Measurements from ENCODE around the gene BCL7A.
A peak's percentile ranks its signal among the peaks of the same experiment; 100 is the strongest.
"Not testable (repeated sequence)": the region's sequence is repeated elsewhere in the genome, so short reads cannot be mapped to it uniquely, and the experiment has no call there.

Gene BCL7A

GRCh38 chr12:122028165-122028904, 6.7 kb downstream of the BCL7A start:
- no peak for DNase-seq

GRCh38 chr12:122028905-122029560, 7.3 kb downstream of the BCL7A start:
- no peak for DNase-seq

DNA sequence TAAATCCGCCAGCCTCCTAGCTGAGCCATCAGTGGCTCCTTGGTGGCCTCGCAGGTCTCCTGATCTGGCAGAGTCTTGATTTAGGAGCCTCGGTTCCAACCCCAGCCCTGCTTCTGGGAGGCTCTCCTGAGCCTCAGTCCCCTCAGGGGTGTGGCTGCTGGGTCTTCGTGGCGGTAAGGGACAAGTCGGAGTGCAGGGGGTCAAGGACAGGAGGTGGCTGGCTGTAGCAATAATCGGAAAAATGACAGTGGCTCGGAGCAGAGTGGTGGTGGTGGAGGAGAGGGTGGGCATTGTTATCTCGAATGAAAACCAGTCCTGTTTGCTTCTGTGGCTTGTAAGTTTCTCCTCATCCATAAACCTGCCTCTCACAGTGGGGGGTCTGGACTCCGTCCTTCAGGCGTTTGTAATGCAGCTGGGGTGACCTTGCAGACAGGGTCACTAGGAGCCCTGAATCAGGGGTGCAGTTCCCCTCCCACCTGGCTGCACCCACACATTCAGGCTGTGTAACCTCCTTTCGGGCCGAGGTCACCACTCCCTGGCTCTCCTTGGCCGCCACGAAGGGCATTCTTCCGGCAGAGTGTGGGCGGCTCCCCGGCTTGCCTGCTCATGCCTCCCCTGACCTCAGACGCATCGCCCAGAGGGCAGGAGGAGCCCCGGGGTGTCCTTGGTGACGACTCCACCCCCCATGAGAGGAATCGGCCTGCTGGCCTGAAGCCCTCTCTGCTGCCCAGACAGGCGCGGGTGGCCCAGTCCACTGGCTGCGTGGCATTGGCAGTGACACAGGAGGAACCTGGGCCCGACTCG, 8.1 kb downstream of the BCL7A start:
- DNase-seq: no peak

DNA sequence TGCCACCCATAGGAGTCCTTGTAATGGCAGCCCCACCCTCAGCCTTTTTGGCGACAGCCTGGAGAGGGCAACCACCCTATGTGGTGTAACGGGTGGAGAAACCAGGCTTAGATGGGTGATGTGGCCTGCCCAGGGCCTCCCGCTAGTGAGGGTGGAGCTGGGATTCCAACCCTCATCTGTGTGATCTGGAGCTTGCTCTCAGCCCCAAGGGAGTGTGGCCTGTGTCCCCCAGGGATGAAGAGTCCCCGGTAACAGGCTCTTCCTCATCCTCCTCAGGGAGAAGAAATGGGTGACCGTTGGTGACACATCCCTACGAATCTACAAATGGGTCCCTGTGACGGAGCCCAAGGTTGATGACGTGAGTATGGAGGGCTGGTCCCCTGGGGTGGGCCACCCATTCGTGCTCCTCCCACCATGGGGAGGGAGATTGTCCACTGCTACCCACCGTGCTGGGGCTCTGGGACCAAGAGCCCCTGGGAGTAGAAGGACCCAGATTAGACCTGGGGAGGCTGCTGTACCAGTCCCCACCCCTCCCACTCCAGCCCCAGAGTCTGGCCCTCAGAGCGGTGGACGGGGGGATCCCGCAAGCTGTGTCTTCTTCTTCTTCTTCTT, 8.8 kb downstream of the BCL7A start:
- DNase-seq: peak; percentile 44

DNA sequence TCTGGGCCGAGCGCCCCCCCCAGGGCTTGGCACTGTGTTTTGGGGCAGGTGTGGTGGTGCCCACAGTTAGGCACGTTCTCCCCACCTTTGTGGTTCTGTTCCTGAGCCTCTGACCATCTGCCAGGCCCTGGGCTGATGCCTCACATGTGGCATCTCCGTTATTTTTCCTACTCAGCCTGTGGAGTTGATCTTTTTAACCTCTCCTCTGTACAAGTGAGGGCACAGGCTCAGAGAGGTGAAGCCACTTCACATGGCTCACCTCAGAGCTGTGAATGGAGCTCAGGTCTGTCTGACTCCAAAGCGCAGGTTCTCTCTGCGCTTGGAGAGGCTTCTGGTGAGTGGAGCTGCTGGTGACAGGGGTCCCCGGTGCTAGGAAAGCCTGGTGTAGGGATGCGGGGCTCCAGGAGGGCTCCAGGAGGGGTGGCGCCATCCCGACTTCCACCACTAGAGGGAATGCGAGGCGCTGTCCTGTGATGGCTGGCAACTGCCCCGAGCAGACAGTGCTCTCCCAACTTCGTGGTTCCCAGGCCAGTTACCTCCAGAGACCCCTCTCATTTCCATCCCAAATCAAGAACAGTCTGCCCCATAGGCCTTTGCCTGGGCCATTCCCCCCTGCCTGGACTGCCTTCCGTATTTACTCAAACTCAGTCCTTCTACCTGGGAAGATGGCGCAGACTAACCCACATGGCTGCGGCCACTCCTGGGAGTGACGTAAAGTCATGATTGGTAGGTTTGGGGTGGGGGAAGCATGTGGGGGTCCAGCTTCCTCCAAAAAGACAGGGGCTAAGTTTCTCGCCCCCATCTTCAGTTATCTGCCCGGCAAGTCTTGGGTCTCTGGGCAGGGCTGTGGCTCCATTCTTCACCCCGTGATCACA, 9.9 kb downstream of the BCL7A start:
- peak; percentile 48 for DNase-seq

DNA sequence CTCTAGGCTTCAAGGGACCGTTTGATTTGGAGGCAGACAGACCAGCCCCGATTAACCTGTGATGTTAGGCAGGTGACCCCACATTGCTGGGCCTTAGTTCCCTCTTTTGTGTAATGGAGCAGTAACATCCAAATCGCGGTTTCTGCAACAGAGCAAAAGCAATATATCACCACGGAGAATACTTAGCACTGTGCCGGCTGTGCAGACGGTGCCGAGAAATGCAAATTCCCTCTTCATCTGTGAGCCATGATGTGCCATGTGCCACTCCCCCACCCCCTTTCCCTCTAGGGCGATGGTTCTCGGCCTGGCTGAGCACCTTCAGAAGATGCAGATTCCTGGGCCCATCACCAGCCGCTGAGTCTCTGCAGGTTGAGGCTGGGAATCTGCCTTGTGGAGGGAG, 10.9 kb downstream of the BCL7A start:
- DNase-seq: no peak

- DNase-seq: no peak
Observed at GRCh38 chr12:122035292-122035691, 13.6 kb downstream of the BCL7A start.

- DNase-seq: no peak
Observed at GRCh38 chr12:122036153-122036552, 14.5 kb downstream of the BCL7A start.

DNA sequence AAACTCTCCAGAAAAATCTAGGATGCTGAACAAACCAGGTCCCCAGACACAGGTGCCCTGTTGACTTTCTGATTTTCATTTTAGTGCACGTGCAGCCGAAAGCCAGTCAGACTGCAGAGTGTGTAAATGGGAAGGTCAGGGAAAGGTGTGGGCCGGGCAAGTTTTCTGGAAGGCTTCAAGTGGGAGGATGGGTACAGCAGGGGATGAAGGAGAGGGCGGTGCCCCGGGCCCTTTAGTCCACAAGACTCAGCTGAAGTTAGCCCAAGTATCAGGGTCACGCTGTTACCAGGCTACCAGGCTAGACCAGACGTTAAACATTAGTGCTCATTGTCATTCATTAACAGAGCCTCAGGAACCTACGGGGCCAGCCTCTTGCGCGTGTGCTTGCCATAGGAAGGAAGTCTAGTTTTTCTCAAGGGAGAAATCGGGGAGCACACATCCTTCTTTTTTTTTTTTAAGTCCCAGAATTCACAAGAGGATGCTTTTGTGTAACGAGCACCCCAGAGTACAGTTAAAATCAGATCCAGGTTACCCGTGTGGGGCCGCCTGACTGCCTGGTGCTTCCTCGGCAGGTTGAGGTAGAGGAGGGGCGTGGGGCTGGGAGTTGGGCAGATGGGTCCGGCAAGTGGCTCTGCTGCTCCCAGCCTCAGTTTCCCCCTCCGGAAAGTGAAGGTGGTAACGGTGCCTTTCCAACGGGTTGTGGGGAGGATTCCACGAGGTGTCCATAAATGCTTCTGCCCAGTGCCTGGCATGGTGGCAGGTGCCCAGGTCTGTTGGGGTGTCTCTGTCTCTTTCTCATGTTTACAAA, 19.1 kb downstream of the BCL7A start:
- no peak for DNase-seq

GRCh38 chr12:122041458-122041857, 19.8 kb downstream of the BCL7A start:
- DNase-seq: not testable (repeated sequence)

GRCh38 chr12:122042910-122043309, 21.2 kb downstream of the BCL7A start:
- DNase-seq: no peak

- DNase-seq: no peak
Observed at GRCh38 chr12:122043476-122043875, 21.8 kb downstream of the BCL7A start.

- DNase-seq: no peak
Observed at GRCh38 chr12:122045262-122045661, 23.6 kb downstream of the BCL7A start.

- no peak for DNase-seq
Observed at GRCh38 chr12:122046145-122046544, 24.5 kb downstream of the BCL7A start.

GRCh38 chr12:122048151-122048550, 26.5 kb downstream of the BCL7A start:
- no peak for DNase-seq

- DNase-seq: no peak
Observed at GRCh38 chr12:122049827-122050226, 28.1 kb downstream of the BCL7A start.

DNA sequence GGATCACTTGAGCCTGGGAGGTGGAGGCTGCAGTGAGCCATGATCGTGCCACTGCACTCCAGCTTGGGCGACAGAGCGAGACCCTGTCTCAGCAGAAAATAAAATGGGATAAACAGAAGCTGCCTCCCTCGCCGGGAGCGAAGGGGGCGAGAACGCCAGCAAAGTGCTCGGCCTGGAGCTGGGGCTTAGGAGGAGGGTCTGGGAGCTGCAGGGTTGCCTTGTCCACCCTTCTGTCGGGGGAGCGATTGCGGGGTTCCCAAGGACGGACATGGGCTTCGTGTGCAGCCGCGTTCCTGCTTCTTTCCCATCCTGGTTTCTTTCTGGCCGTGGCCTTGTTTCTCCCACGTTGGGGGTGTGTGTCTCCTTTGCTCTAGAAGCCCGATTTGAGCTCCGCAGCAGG, 29.0 kb downstream of the BCL7A start:
- no peak for DNase-seq

GRCh38 chr12:122051231-122051876, 29.7 kb downstream of the BCL7A start:
- no peak for DNase-seq

DNA sequence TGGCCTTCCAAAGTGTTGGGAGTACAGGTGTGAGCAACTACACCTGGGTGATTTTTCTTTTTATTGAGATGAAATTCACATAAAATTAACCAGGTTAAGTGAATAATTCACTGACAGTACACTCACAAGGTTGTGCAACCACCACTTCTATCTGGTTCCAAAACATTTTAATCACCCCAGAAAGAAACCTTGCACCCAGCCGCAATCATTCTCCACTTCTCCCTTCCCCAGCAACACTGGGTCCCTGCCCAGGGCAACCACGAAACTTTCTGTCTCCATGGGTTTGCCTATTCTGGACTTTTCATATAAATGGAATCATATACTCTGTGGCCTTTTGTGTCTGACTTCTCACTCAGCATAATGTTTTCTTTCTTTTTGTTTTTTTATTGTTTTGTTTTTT, 30.6 kb downstream of the BCL7A start:
- DNase-seq: no peak

- no peak for DNase-seq
Observed at GRCh38 chr12:122054842-122055520, 33.3 kb downstream of the BCL7A start.

All from hematopoietic multipotent progenitor cell treated with erythropoietin and hydrocortisone succinate and interleukin-3 and kit ligand, for 8 days (in vitro differentiated cells).